ENCODE data around the gene TUBB2A. TPM values are rescaled to one million over a fixed set of nuclear protein-coding genes. Genes with fewer than 3 reads are reported as not detected.
A peak's percentile ranks its signal among the peaks of the same experiment; 100 is the strongest.
"Not testable (repeated sequence)": the region's sequence is repeated elsewhere in the genome, so short reads cannot be mapped to it uniquely, and the experiment has no call there.

TUBB2A gene
- total and polyA plus RNA-seq, 2 of the 13 experiments (the other 11 are each of a cell fraction or from before 2014, with no cell fraction given), result 35.3 to 106 TPM

- in situ Hi-C loops (cut with HindIII; ENCODE audit: extremely low pct_ligation_motif_present, low pct_unique_long_range_greater_than_20kb); H4K20me1 ChIP-seq (ENCODE audit: insufficient read depth, low read length); H3K79me2 ChIP-seq (ENCODE audit: insufficient read depth, low read length); DNase-seq (ENCODE audit: low spot score); ATAC-seq; H3K4me2 ChIP-seq (ENCODE audit: low read depth, low read length); H3K4me3 ChIP-seq (replicated peaks in 1 of 3; ENCODE audit: insufficient read depth in 1 of 3, low read depth in 2 of 3, low read length in 3 of 3); CTCF ChIA-PET (ENCODE audit: low intra/inter-chr PET ratio, low total read pairs); H3K9me3 ChIP-seq (ENCODE audit: low read length); H3K9ac ChIP-seq (ENCODE audit: insufficient read depth, low read depth, low read length); H3K27ac ChIP-seq (ENCODE audit: extremely low read length, insufficient read depth, low read length); FAIRE-seq; BruUV-seq (replicated peaks); H3K36me3 ChIP-seq (replicated peaks in 1 of 2; ENCODE audit: control insufficient read depth in 1 of 2, insufficient read depth in 2 of 2, low read length in 2 of 2); H2AFZ ChIP-seq (ENCODE audit: low read length); POLR2A ChIA-PET: not testable (repeated sequence)
- Histone ChIP-seq H3K27me3 (ENCODE audit: control insufficient read depth in 1 of 2, insufficient read depth in 2 of 2, low read length in 2 of 2) (peaks cover 0 to 14% of the 10 kb centered on the region in 2 experiments; a peak in 1 of 5 replicates), H3K4me1 (ENCODE audit: insufficient read depth, low read length) (peaks cover 39% of the 10 kb centered on the region)
- intact Hi-C loops (cut with micrococcal nuclease; ENCODE audit: unreplicated experiment), result loop anchor here (5.0 kb wide), 2 partner anchors 60 to 70 kb away; partner anchors contain the start of gene PSMG4
- 75% methylated on average over 5 of the region's 5 CpGs for WGBS (ENCODE audit: low lambda C conversion rate)
Measured at GRCh38 chr6:3197734-3198133, 40.4 kb upstream of the TUBB2A start.

- CTCF ChIA-PET (ENCODE audit: low intra/inter-chr PET ratio, low total read pairs), result no interaction called here
- 28% methylated on average over 5 of the region's 5 CpGs for WGBS (ENCODE audit: low lambda C conversion rate)
- BruUV-seq (replicated peaks), result no TSS peak
- Histone ChIP-seq H3K4me2 (ENCODE audit: low read depth, low read length) (peak overlapping the region; percentile 82), H3K4me1 (ENCODE audit: insufficient read depth, low read length) (peaks cover 39% of the 10 kb centered on the region), H2AFZ (ENCODE audit: low read length) (no peak overlapping the region), H3K79me2 (ENCODE audit: insufficient read depth, low read length) (peaks cover 7% of the 10 kb centered on the region), H3K9me3 (ENCODE audit: low read length) (no peaks in the 10 kb centered on the region), H3K36me3 (replicated peaks in 1 of 2; ENCODE audit: control insufficient read depth in 1 of 2, insufficient read depth in 2 of 2, low read length in 2 of 2) (no peaks in the 10 kb centered on the region), H4K20me1 (ENCODE audit: insufficient read depth, low read length) (no peaks in the 10 kb centered on the region), H3K9ac (ENCODE audit: insufficient read depth, low read depth, low read length) (no peak overlapping the region; the same call in 1 of the 2 replicates), H3K4me3 (replicated peaks in 1 of 3; ENCODE audit: insufficient read depth in 1 of 3, low read depth in 2 of 3, low read length in 3 of 3) (peak overlapping the region in 2 of 3 experiments; percentile 20 to 67; a peak in 3 of 6 replicates), H3K27ac (ENCODE audit: extremely low read length, insufficient read depth, low read length) (no peak overlapping the region), H3K27me3 (ENCODE audit: control insufficient read depth in 1 of 2, insufficient read depth in 2 of 2, low read length in 2 of 2) (peaks cover 0 to 10% of the 10 kb centered on the region in 2 experiments; a peak in 1 of 5 replicates)
- in situ Hi-C loops (cut with HindIII; ENCODE audit: extremely low pct_ligation_motif_present, low pct_unique_long_range_greater_than_20kb) (no loop called here), intact Hi-C loops (cut with micrococcal nuclease; ENCODE audit: unreplicated experiment) (loop anchor here (5.0 kb wide), 2 partner anchors 61 to 69 kb away; partner anchors contain the start of gene PSMG4)
- POLR2A ChIA-PET, result interaction anchor here (1.1 to 2.7 kb wide), 5 partner anchors 12 to 34 kb away, joined by 3 to 15 read pairs (median 6); no protein-coding TSS in a partner anchor
- ATAC-seq (no peak), FAIRE-seq (peak; percentile 58), DNase-seq (ENCODE audit: low spot score) (no peak)
- TF ChIP-seq PCBP1 (IDR thresholded peaks at IDR 0.05; ENCODE audit: borderline replicate concordance, low read depth, low read length) (no peak), ZNF468 (CRISPR knock-in tag; IDR thresholded peaks at IDR 0.05) (no peak), ZNF451 (CRISPR knock-in tag; IDR thresholded peaks at IDR 0.05) (no peak), HHEX (CRISPR knock-in tag; IDR thresholded peaks at IDR 0.05) (no peak), REPIN1 (CRISPR knock-in tag; IDR thresholded peaks at IDR 0.05; ENCODE audit: borderline replicate concordance, low read depth) (no peak), ZNF275 (CRISPR knock-in tag; IDR thresholded peaks at IDR 0.05; ENCODE audit: borderline replicate concordance) (no peak), SRY (CRISPR knock-in tag; IDR thresholded peaks at IDR 0.05) (no peak), PLRG1 (conservative IDR thresholded peaks at IDR 0.05) (no peak), ZUFSP (CRISPR knock-in tag; IDR thresholded peaks at IDR 0.05; ENCODE audit: borderline replicate concordance) (no peak), TBP (CRISPR knock-in tag; IDR thresholded peaks at IDR 0.05) (no peak), DR1 (CRISPR knock-in tag; IDR thresholded peaks at IDR 0.05) (no peak)
- TF ChIP-seq, protein P1, sequence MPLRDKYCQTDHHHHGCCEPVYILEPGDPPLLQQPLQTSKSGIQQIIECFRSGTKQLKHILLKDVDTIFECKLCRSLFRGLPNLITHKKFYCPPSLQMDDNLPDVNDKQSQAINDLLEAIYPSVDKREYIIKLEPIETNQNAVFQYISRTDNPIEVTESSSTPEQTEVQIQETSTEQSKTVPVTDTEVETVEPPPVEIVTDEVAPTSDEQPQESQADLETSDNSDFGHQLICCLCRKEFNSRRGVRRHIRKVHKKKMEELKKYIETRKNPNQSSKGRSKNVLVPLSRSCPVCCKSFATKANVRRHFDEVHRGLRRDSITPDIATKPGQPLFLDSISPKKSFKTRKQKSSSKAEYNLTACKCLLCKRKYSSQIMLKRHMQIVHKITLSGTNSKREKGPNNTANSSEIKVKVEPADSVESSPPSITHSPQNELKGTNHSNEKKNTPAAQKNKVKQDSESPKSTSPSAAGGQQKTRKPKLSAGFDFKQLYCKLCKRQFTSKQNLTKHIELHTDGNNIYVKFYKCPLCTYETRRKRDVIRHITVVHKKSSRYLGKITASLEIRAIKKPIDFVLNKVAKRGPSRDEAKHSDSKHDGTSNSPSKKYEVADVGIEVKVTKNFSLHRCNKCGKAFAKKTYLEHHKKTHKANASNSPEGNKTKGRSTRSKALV (CRISPR knock-in tag; IDR thresholded peaks at IDR 0.05), result no peak
- TF ChIP-seq, protein P2, sequence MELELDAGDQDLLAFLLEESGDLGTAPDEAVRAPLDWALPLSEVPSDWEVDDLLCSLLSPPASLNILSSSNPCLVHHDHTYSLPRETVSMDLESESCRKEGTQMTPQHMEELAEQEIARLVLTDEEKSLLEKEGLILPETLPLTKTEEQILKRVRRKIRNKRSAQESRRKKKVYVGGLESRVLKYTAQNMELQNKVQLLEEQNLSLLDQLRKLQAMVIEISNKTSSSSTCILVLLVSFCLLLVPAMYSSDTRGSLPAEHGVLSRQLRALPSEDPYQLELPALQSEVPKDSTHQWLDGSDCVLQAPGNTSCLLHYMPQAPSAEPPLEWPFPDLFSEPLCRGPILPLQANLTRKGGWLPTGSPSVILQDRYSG (CRISPR knock-in tag; IDR thresholded peaks at IDR 0.05), result no peak
Measured at GRCh38 chr6:3196770-3197169, 39.4 kb upstream of the TUBB2A start.

All from HepG2 (cell line).